SK-N-SH treated with all-trans-retinoic acid at 6 μM for 48 hours (cell line): ENCODE measurements around the gene C14orf119.

Experiments used
- ATAC-seq: fragments of 200-7000 bp; cut with Tn5 transposase; 3 replicates; pipeline ENCODE4 v1.9.1; 2020; ENCODE audit warnings: mild to moderate bottlenecking, moderate library complexity
- ARNTL ChIP-seq: fragments of 450-650 bp; formaldehyde crosslinking; IDR thresholded peaks from 2 replicates; pipeline ENCODE4 v1.5.0; 2020; ENCODE audit warnings: low read depth, mild to moderate bottlenecking, moderate library complexity, borderline replicate concordance
- BACH2 ChIP-seq: fragments of 250-450 bp; sonication (Bioruptor Pico); IDR thresholded peaks from 2 replicates; pipeline ENCODE4 v1.9.0; 2021; ENCODE audit warnings: mild to moderate bottlenecking, borderline replicate concordance
- CREB5 ChIP-seq: fragments of 250-450 bp; sonication (Bioruptor Pico); IDR thresholded peaks from 2 replicates; pipeline ENCODE4 v1.5.1; 2020; ENCODE audit warnings: low read depth, mild to moderate bottlenecking, moderate library complexity
- CSDC2 ChIP-seq: fragments of 250-450 bp; sonication (Bioruptor Pico); IDR thresholded peaks from 2 replicates; pipeline ENCODE4 v1.5.0; 2020; ENCODE audit warnings: mild to moderate bottlenecking, moderate library complexity
- CSRNP3 ChIP-seq: fragments of 250-450 bp; sonication (Bioruptor Pico); IDR thresholded peaks from 2 replicates; pipeline ENCODE4 v1.5.1; 2021; ENCODE audit warnings: mild to moderate bottlenecking, moderate library complexity
- ESRRG ChIP-seq: fragments of 250-450 bp; sonication (Bioruptor Pico); IDR thresholded peaks from 2 replicates; pipeline ENCODE4 v1.6.1; 2021; ENCODE audit warnings: mild to moderate bottlenecking
- GLIS3 ChIP-seq: fragments of 250-450 bp; sonication (Bioruptor Pico); IDR thresholded peaks from 2 replicates; pipeline ENCODE4 v1.5.0; 2020; ENCODE audit warnings: mild to moderate bottlenecking, moderate library complexity
- ISL1 ChIP-seq: fragments of 250-450 bp; sonication (Bioruptor Pico); IDR thresholded peaks from 2 replicates; pipeline ENCODE4 v2.1.2; 2022; ENCODE audit warnings: mild to moderate bottlenecking, moderate library complexity
- OSR1 ChIP-seq: fragments of 250-450 bp; sonication (Bioruptor Pico); IDR thresholded peaks from 2 replicates; pipeline ENCODE4 v1.8.0; 2022; ENCODE audit warnings: moderate library complexity, mild to moderate bottlenecking, inconsistent platforms
- POU6F1 ChIP-seq: fragments of 250-450 bp; sonication (Bioruptor Pico); IDR thresholded peaks from 2 replicates; pipeline ENCODE4 v1.8.0; 2021; ENCODE audit warnings: low read depth, mild to moderate bottlenecking, moderate library complexity, borderline replicate concordance
- PPARA ChIP-seq: fragments of 250-450 bp; sonication (Bioruptor Pico); IDR thresholded peaks from 2 replicates; pipeline ENCODE4 v1.5.0; 2020; ENCODE audit warnings: mild to moderate bottlenecking, borderline replicate concordance
- RARB ChIP-seq: fragments of 250-450 bp; sonication (Bioruptor Pico); IDR thresholded peaks from 2 replicates; pipeline ENCODE4 v1.8.0; 2021; ENCODE audit warnings: mild to moderate bottlenecking, moderate library complexity
- SNAI2 ChIP-seq: fragments of 250-450 bp; sonication (Bioruptor Pico); IDR thresholded peaks from 2 replicates; pipeline ENCODE4 v1.5.0; 2020; ENCODE audit warnings: mild to moderate bottlenecking, moderate library complexity
- TCF4 ChIP-seq: fragments of 250-450 bp; sonication (Bioruptor Pico); IDR thresholded peaks from 2 replicates; pipeline ENCODE4 v1.8.0; 2021; ENCODE audit warnings: mild to moderate bottlenecking, moderate library complexity, borderline replicate concordance
- TOX ChIP-seq: fragments of 250-450 bp; sonication (Bioruptor Pico); IDR thresholded peaks from 2 replicates; pipeline ENCODE4 v1.8.0; 2021; ENCODE audit warnings: mild to moderate bottlenecking, moderate library complexity, borderline replicate concordance
- TSHZ2 ChIP-seq: fragments of 250-450 bp; sonication (Bioruptor Pico); IDR thresholded peaks from 2 replicates; pipeline ENCODE4 v1.5.0; 2020; ENCODE audit warnings: mild to moderate bottlenecking, moderate library complexity
- ZC3H10 ChIP-seq: fragments of 250-450 bp; sonication (Bioruptor Pico); IDR thresholded peaks from 2 replicates; pipeline ENCODE4 v1.5.1; 2021; ENCODE audit warnings: mild to moderate bottlenecking, moderate library complexity
- ZFP30 ChIP-seq: fragments of 450-650 bp; formaldehyde crosslinking; IDR thresholded peaks from 2 replicates; pipeline ENCODE4 v1.5.0; 2022; ENCODE audit warnings: mild to moderate bottlenecking, moderate library complexity
- ZNF565 ChIP-seq: fragments of 450-650 bp; formaldehyde crosslinking; conservative IDR thresholded peaks from 2 replicates; pipeline ENCODE4 v1.5.0; 2020; ENCODE audit warnings: low read depth, mild to moderate bottlenecking, moderate library complexity
- ZNF70 ChIP-seq: fragments of 450-650 bp; formaldehyde crosslinking; IDR thresholded peaks from 2 replicates; pipeline ENCODE4 v1.5.0; 2020; ENCODE audit warnings: mild to moderate bottlenecking, moderate library complexity
- ZNF8 ChIP-seq: fragments of 450-650 bp; formaldehyde crosslinking; IDR thresholded peaks from 2 replicates; pipeline ENCODE4 v1.5.0; 2020; ENCODE audit warnings: mild to moderate bottlenecking, moderate library complexity

Gene C14orf119

GRCh38 chr14:23112359-23113178, 17.3 kb downstream of the C14orf119 start:
- TF ChIP-seq TSHZ2 (CRISPR knock-in tag): no peak
- TF ChIP-seq RARB: no peak
- no peak for TF ChIP-seq CSDC2
- TF ChIP-seq ZNF565: no peak
- TF ChIP-seq ZC3H10 (CRISPR knock-in tag): no peak
- TF ChIP-seq PPARA (CRISPR knock-in tag): no peak
- no peak for TF ChIP-seq SNAI2 (CRISPR knock-in tag)
- no peak for TF ChIP-seq ZNF70 (CRISPR knock-in tag)
- no peak for TF ChIP-seq TCF4
- TF ChIP-seq GLIS3 (CRISPR knock-in tag): no peak
- no peak for TF ChIP-seq BACH2 (CRISPR knock-in tag)
- TF ChIP-seq ESRRG: no peak
- no peak for TF ChIP-seq ARNTL
- no peak for TF ChIP-seq POU6F1 (CRISPR knock-in tag)
- no peak for ATAC-seq

GRCh38 chr14:23113431-23114119, 18.3 kb downstream of the C14orf119 start:
- TF ChIP-seq OSR1 (CRISPR knock-in tag): no peak
- no peak for TF ChIP-seq CSRNP3 (CRISPR knock-in tag)
- TF ChIP-seq ZFP30 (CRISPR knock-in tag): no peak
- TF ChIP-seq, all 23 proteins: peak for 0
- no peak for ATAC-seq

GRCh38 chr14:23114120-23114458, 18.8 kb downstream of the C14orf119 start:
- TF ChIP-seq TOX (CRISPR knock-in tag) (no peak), ZNF8 (CRISPR knock-in tag) (no peak), ZNF565 (no peak), ISL1 (CRISPR knock-in tag) (no peak), SNAI2 (CRISPR knock-in tag) (no peak), OSR1 (CRISPR knock-in tag) (no peak), CSRNP3 (CRISPR knock-in tag) (no peak), ESRRG (no peak), ZFP30 (CRISPR knock-in tag) (no peak), ZNF70 (CRISPR knock-in tag) (no peak), CREB5 (no peak), TCF4 (no peak), RARB (no peak), ZC3H10 (CRISPR knock-in tag) (no peak), POU6F1 (CRISPR knock-in tag) (no peak), ARNTL (no peak)
- ATAC-seq: no peak
